K562 (cell line): Measurements from ENCODE around the gene MAP4. TPM values are rescaled to one million over a fixed set of nuclear protein-coding genes. Genes with fewer than 3 reads are reported as not detected.

Source experiments
- ATAC-seq: fragments of 200-7000 bp; cut with Tn5 transposase; 3 replicates; pipeline ENCODE4 v1.9.1; 2020; ENCODE audit warnings: moderate library complexity
- BruUV-seq: library from RNA; stranded (reverse); fragments of 400-500 nt; replicated peaks from 2 replicates; lab custom pipeline; 2021; lab: Mats Ljungman, UMichigan
- CTCF ChIA-PET: fragments of 300-600 bp; formaldehyde crosslinking; extraction: SDS; loops from one replicate; lab custom pipeline; 2021; ENCODE audit warnings: low intra/inter-chr PET ratio; lab: Yijun Ruan, JAX
- POLR2A ChIA-PET: fragments of 300-600, 350-650 bp; sonication (Branson Sonifier 250); formaldehyde crosslinking; extraction: SDS; loops from one replicate; lab custom pipeline; 2021; ENCODE audit warnings: antibody characterized with exemption, inconsistent platforms; lab: Yijun Ruan, JAX
- DNase-seq, 4 experiments: peaks; one replicate each; pipeline versions ENCODE4 v3.0.0 to v3.0.0-alpha.2; 2011 to 2018; ENCODE audit warnings: low spot score in 3 of 4, mixed read lengths in 3 of 4; ENCODE audit errors: extremely low read depth in 1 of 4
- FAIRE-seq: peaks from 2 replicates; lab custom pipeline; 2011; peaks lifted over from hg19 to GRCh38; lab: Jason Lieb, UNC
- H2AFZ ChIP-seq: 2 replicates; pipeline ENCODE4 v1.6.0; 2011; ENCODE audit warnings: low read depth, low read length, control low read depth, inconsistent platforms
- H3K27ac ChIP-seq: fragments of 200-600 bp; 3 replicates; pipeline ENCODE4 v1.8.0; 2011; ENCODE audit warnings: low read depth, mild to moderate bottlenecking, control low read depth, inconsistent platforms, low read length, moderate library complexity, mixed read lengths; ENCODE audit errors: extremely low read depth
- H3K27me3 ChIP-seq, 2 experiments: fragments of 300-600 bp in 1 of 2; 2 replicates in 1 of 2; 3 replicates in 1 of 2; pipeline versions ENCODE4 v1.6.0 to v1.8.0; 2011; ENCODE audit warnings: inconsistent platforms in 2 of 2, low read length in 2 of 2, mild to moderate bottlenecking in 1 of 2, mixed read lengths in 1 of 2, moderate library complexity in 1 of 2; ENCODE audit not compliant: control insufficient read depth in 2 of 2, insufficient read depth in 2 of 2
- H3K36me3 ChIP-seq: fragments of 300-600 bp; 3 replicates; pipeline ENCODE4 v1.8.0; 2011; ENCODE audit warnings: mild to moderate bottlenecking, low read length, inconsistent platforms; ENCODE audit not compliant: control insufficient read depth, insufficient read depth
- H3K4me1 ChIP-seq, 2 experiments: fragments of 200-600 bp in 1 of 2; replicated peaks in 1 of 2; 2 replicates in 1 of 2; 3 replicates in 1 of 2; pipeline versions ENCODE4 v1.5.1 to v1.8.0; 2011; ENCODE audit warnings: inconsistent platforms in 2 of 2, low read length in 2 of 2, mild to moderate bottlenecking in 1 of 2, mixed read lengths in 1 of 2, moderate library complexity in 1 of 2; ENCODE audit not compliant: control insufficient read depth in 2 of 2, insufficient read depth in 2 of 2
- H3K4me2 ChIP-seq: 2 replicates; pipeline ENCODE4 v1.6.1; 2011; ENCODE audit warnings: low read length, control low read depth, inconsistent platforms, mixed read lengths; ENCODE audit not compliant: insufficient read depth
- H3K4me3 ChIP-seq: fragments of 200-600 bp; sonication (generic), shearing (Covaris generic); 2 replicates; pipeline ENCODE4 v1.5.1; 2016; ENCODE audit warnings: control low read depth, inconsistent platforms
- H3K79me2 ChIP-seq: fragments of 200-600 bp; 3 replicates; pipeline ENCODE4 v1.8.0; 2011; ENCODE audit warnings: low read length, inconsistent platforms; ENCODE audit not compliant: control insufficient read depth, insufficient read depth
- H3K9ac ChIP-seq, 2 experiments: 2 replicates each; pipeline versions ENCODE4 v1.6.0 to v1.6.1; 2011; ENCODE audit warnings: low read depth in 2 of 2, low read length in 2 of 2, control low read depth in 1 of 2, inconsistent platforms in 1 of 2, mild to moderate bottlenecking in 1 of 2, mixed read lengths in 1 of 2; ENCODE audit not compliant: insufficient read depth in 1 of 2
- H3K9me1 ChIP-seq: one replicate; pipeline ENCODE4 v1.6.0; 2011; ENCODE audit warnings: inconsistent platforms, mild to moderate bottlenecking, low read length, moderate library complexity; ENCODE audit not compliant: control insufficient read depth, insufficient read depth
- H3K9me3 ChIP-seq: replicated peaks from 2 replicates; pipeline ENCODE4 v1.5.1; 2011; ENCODE audit warnings: low read depth, low read length, inconsistent platforms; ENCODE audit not compliant: control insufficient read depth, insufficient read depth
- H4K20me1 ChIP-seq: replicated peaks from 2 replicates; pipeline ENCODE4 v1.6.1; 2011; ENCODE audit warnings: low read length, inconsistent platforms, mixed read lengths; ENCODE audit not compliant: control insufficient read depth, insufficient read depth
- CHD2 ChIP-seq: IDR thresholded peaks from 2 replicates; pipeline ENCODE4 v1.6.1; 2011; ENCODE audit warnings: low read depth, low read length
- COPS2 ChIP-seq: fragments of 450-650 bp; conservative IDR thresholded peaks from 2 replicates; pipeline ENCODE4 v1.6.1; 2016; ENCODE audit warnings: mild to moderate bottlenecking, moderate library complexity
- GTF2E2 ChIP-seq: fragments of 200-800 bp; sonication (Bioruptor generic); IDR thresholded peaks from 2 replicates; pipeline ENCODE4 v1.6.1; 2016; ENCODE audit warnings: missing genetic modification characterization, missing compliant biosample characterization
- KLF6 ChIP-seq: fragments of 250-450 bp; sonication (Bioruptor Pico); IDR thresholded peaks from 2 replicates; pipeline ENCODE4 v1.4.0; 2020; ENCODE audit warnings: mild to moderate bottlenecking, moderate library complexity, borderline replicate concordance
- PRMT5 ChIP-seq: sonication (generic); formaldehyde crosslinking; IDR thresholded peaks from 2 replicates; pipeline ENCODE4 v1.5.0; 2020; ENCODE audit warnings: missing genetic modification reagents
- TCF7 ChIP-seq: sonication (generic); IDR thresholded peaks from 2 replicates; pipeline ENCODE4 v1.6.1; 2016; ENCODE audit warnings: antibody characterized with exemption, borderline replicate concordance
- ZNF384 ChIP-seq: IDR thresholded peaks from 2 replicates; pipeline ENCODE4 v1.6.1; 2012; ENCODE audit warnings: low read depth, low read length, improper control_type of control experiment
- ZNF75A ChIP-seq: fragments of 450-650 bp; formaldehyde crosslinking; IDR thresholded peaks from 2 replicates; pipeline ENCODE4 v1.4.0; 2020; ENCODE audit warnings: mild to moderate bottlenecking
- WGBS: fragments of 100-300 bp; shearing (Covaris generic); methylation state at CpG from one replicate; pipeline ENCODE4 v1.1.6; 2016; ENCODE audit warnings: low coverage, mixed read lengths; ENCODE audit not compliant: insufficient coverage; ENCODE audit errors: missing lambda C conversion rate; 5-methylcytosine and 5-hydroxymethylcytosine counted together
- in situ Hi-C: fragments of 300-500 bp; cut with MboI; formaldehyde crosslinking; loops from 4 replicates; pipeline ENCODE4 v1.15.0; 2018; ENCODE audit warnings: inconsistent platforms, mixed read lengths
- intact Hi-C: fragments of 100-400 bp; cut with micrococcal nuclease; formaldehyde crosslinking; loops from 2 replicates; pipeline ENCODE4 v1.14.2; 2022
- polyA plus RNA-seq, 8 experiments: library from polyadenylated mRNA; depleted of rRNA in 4 of 8; stranded (reverse) in 5 of 8; unstranded in 3 of 8; fragments of >200 nt; fragmentation: Nextera tagmentation in 2 of 8; fragmentation: Illumina TruSeq in 1 of 8; extraction: Ambion mirVana in 2 of 8; extraction: Trizol in 1 of 8; gene quantifications; 2 replicates each; pipeline versions ENCODE4 v1.2.1 to v1.2.3, GENCODE V29; 2011 to 2014; ENCODE audit warnings: inconsistent platforms in 1 of 8, missing spikeins in 1 of 8
- total RNA-seq, 7 experiments: library from RNA; depleted of rRNA in 6 of 7; stranded (reverse); fragments of >200 nt in 6 of 7; fragmentation: Illumina TruSeq in 2 of 7; extraction: Trizol in 2 of 7; gene quantifications; 2 replicates each; pipeline versions ENCODE4 v1.2.1 to v1.2.3, GENCODE V29; 2011 to 2021; ENCODE audit warnings: low replicate concordance in 1 of 7
- TF ChIP-seq, protein P1 (sequence below): sonication (generic); formaldehyde crosslinking; IDR thresholded peaks from 2 replicates; pipeline ENCODE4 v1.8.1; 2023; ENCODE audit warnings: mild to moderate bottlenecking, missing genetic modification reagents

The MAP4 gene
- total and polyA plus RNA-seq, 9 of the 15 experiments (the other 6 are each of a cell fraction or from before 2014, with no cell fraction given): 13.3 to 141 (median 36.8) TPM

DNA sequence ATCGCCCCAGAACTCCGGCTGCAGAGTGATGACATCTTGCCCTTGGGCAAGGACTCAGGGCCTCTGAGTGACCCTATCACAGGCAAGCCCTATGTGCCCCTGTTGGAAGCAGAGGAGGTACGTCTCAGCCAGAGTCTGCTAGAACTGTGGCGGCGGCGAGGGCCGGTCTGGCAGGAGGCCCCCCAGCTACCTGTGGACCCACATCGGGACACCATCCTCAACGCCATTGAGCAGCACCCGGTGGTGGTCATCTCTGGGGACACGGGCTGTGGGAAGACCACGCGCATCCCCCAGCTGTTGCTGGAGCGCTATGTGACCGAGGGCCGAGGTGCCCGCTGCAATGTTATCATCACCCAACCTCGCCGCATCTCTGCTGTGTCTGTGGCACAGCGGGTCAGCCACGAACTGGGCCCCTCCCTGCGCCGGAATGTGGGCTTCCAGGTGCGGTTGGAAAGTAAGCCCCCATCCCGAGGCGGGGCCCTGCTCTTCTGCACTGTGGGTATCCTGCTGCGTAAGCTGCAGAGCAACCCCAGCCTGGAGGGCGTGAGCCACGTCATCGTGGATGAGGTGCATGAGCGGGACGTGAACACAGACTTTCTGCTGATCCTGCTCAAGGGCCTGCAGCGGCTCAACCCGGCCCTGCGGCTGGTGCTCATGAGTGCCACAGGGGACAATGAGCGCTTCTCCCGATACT lies 169.9 kb downstream of the MAP4 start:
- Histone ChIP-seq H3K9me3 (no peaks in the 10 kb centered on the region), H3K4me2 (no peak overlapping the region), H3K4me1 (peaks cover 0 to 22% of the 10 kb centered on the region in 2 experiments; a peak in 1 of 5 replicates), H3K9me1 (no peaks in the 10 kb centered on the region), H3K9ac (no peak overlapping the region; a peak in 1 of 4 replicates), H3K36me3 (peaks cover 100% of the 10 kb centered on the region), H3K79me2 (no peaks in the 10 kb centered on the region; the same call in 2 of the 3 replicates), H4K20me1 (peaks cover 16% of the 10 kb centered on the region), H3K4me3 (no peak overlapping the region), H3K27ac (no peak overlapping the region), H3K27me3 (no peaks in the 10 kb centered on the region), H2AFZ (no peak overlapping the region)
- intact Hi-C loops: no loop called here
- POLR2A ChIA-PET: interaction anchor here (0.8 to 3.8 kb wide), 2 partner anchors 8 to 21 kb away, joined by 3 to 18 read pairs; no protein-coding TSS in a partner anchor
- peak in 1 of 4 experiments; percentile 25 for DNase-seq
- in situ Hi-C loops: loop anchor here (25.0 kb wide), 1 partner anchor 1391 kb away; no protein-coding TSS in a partner anchor
- TSS peak; percentile 2 for BruUV-seq
- no peak for ATAC-seq
- CTCF ChIA-PET: no interaction called here
- no peak for FAIRE-seq
- WGBS: 94% methylated on average over 37 of the region's 37 CpGs
- TF ChIP-seq PRMT5 (CRISPR knock-in tag) (no peak), GTF2E2 (tag) (no peak), KLF6 (CRISPR knock-in tag) (no peak), ZNF75A (CRISPR knock-in tag) (no peak), CHD2 (no peak), COPS2 (no peak), TCF7 (no peak), ZNF384 (no peak)
- TF ChIP-seq, protein P1, sequence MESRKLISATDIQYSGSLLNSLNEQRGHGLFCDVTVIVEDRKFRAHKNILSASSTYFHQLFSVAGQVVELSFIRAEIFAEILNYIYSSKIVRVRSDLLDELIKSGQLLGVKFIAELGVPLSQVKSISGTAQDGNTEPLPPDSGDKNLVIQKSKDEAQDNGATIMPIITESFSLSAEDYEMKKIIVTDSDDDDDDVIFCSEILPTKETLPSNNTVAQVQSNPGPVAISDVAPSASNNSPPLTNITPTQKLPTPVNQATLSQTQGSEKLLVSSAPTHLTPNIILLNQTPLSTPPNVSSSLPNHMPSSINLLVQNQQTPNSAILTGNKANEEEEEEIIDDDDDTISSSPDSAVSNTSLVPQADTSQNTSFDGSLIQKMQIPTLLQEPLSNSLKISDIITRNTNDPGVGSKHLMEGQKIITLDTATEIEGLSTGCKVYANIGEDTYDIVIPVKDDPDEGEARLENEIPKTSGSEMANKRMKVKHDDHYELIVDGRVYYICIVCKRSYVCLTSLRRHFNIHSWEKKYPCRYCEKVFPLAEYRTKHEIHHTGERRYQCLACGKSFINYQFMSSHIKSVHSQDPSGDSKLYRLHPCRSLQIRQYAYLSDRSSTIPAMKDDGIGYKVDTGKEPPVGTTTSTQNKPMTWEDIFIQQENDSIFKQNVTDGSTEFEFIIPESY (CRISPR knock-in tag): peak; percentile 57; the same call in 1 of the 2 replicates
